ENCODE data around the gene CTTNBP2NL. TPM values are rescaled to one million over a fixed set of nuclear protein-coding genes. Genes with fewer than 3 reads are reported as not detected.

The CTTNBP2NL gene
- total and polyA plus RNA-seq, 9 donors = 8.1 to 35.7 (median 28.3) TPM

DNA sequence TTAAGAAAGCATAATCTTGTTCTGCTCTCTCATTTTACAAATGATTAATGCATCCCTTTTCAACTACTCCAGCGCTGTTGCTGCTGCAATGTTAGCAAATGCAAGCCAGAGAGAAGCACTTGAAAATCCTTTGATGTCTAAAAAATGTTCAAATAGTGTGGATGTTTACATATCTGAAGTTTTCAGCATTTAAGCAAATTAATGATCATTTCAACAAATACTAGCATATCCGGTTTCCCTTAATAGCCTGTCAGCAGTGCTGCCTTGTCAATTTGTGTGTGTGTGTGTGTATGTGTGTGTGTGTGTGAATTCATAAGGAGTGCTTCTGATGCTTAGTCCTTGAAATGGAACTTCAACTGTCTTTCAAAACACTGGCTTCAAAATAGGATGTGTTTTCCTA lies 64.6 kb downstream of the CTTNBP2NL start:
- Histone ChIP-seq H3K4me3 (no peak overlapping the region), H3K36me3 (no peaks in the 10 kb centered on the region), H3K9me3 (no peaks in the 10 kb centered on the region), H3K27ac (no peak overlapping the region), H3K4me1 (ENCODE audit: insufficient read depth) (no peaks in the 10 kb centered on the region), H3K27me3 (no peaks in the 10 kb centered on the region)
- TF ChIP-seq EP300 (IDR thresholded peaks at IDR 0.05) = no peak
- TF ChIP-seq, protein P1, sequence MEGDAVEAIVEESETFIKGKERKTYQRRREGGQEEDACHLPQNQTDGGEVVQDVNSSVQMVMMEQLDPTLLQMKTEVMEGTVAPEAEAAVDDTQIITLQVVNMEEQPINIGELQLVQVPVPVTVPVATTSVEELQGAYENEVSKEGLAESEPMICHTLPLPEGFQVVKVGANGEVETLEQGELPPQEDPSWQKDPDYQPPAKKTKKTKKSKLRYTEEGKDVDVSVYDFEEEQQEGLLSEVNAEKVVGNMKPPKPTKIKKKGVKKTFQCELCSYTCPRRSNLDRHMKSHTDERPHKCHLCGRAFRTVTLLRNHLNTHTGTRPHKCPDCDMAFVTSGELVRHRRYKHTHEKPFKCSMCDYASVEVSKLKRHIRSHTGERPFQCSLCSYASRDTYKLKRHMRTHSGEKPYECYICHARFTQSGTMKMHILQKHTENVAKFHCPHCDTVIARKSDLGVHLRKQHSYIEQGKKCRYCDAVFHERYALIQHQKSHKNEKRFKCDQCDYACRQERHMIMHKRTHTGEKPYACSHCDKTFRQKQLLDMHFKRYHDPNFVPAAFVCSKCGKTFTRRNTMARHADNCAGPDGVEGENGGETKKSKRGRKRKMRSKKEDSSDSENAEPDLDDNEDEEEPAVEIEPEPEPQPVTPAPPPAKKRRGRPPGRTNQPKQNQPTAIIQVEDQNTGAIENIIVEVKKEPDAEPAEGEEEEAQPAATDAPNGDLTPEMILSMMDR (IDR thresholded peaks at IDR 0.05) = no peak
- TF ChIP-seq POLR2A (IDR thresholded peaks at IDR 0.05) = no peak
- intact Hi-C loops (cut with DNase I) = no loop called here
- 34 to 44% (median 41%) methylated on average over 2 of the region's 2 CpGs for WGBS, 3 donors
- DNase-seq = no peak

DNA sequence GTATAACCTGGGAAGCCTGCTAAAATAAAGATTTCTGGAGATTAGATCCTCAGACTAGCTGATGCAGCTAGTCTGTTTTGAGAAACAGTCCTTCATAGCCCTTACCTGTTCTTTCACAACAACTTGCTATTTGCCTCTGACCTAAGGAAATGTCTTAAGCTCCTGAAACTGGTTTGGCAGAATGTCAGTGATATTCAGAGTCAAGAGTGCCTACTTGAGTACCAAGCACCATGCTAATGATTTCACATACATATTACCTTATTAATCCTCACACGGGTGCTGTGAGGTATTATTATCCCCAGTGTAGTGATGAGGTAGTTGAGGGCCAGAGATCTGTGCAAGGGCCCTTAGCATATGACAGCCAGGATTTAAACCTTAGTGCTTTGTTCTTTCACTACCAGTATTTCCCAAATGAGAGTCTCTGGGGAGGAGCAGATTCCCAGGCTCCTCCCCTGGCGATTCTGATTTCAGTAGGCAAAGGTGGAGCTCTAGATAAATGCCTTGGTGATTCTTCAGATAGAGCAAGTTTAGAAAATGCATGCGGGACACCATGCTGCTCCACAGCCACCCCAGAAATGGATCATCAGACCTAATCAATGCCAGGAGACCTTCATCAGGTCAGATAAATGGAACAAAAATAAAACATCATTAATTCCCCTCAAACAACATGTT lies 65.3 kb downstream of the CTTNBP2NL start:
- H3K36me3 ChIP-seq = no peaks in the 10 kb centered on the region
- no peaks in the 10 kb centered on the region for H3K9me3 ChIP-seq
- no peak overlapping the region for H3K4me3 ChIP-seq
- no peak for DNase-seq
- no peak for TF ChIP-seq EP300 (IDR thresholded peaks at IDR 0.05)
- TF ChIP-seq, protein P1 (IDR thresholded peaks at IDR 0.05) = no peak
- no peak for TF ChIP-seq POLR2A (IDR thresholded peaks at IDR 0.05)
- WGBS, 3 donors = 76 to 80% (median 79%) methylated on average over 3 of the region's 3 CpGs
- H3K4me1 ChIP-seq (ENCODE audit: insufficient read depth) = no peaks in the 10 kb centered on the region
- H3K27ac ChIP-seq = no peak overlapping the region
- no peaks in the 10 kb centered on the region for H3K27me3 ChIP-seq
- intact Hi-C loops (cut with DNase I) = no loop called here

DNA sequence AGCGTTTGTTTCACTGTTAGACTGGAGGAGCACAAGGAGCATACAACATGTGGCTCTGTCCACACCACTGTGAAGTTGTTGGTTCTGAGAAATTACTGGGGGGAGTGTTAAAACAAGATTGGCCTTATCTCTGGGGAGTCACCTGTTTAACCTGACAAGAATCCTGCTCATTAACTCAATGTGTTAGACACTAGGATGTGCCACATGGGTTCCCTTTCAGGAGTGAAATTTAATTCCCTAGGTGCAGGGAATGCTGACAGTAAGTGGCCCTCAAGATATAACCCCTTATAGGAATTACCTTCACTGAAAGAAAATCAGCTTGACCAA lies 66.9 kb downstream of the CTTNBP2NL start:
- H3K36me3 ChIP-seq = no peaks in the 10 kb centered on the region
- no peak overlapping the region for H3K27ac ChIP-seq
- DNase-seq = no peak
- no peaks in the 10 kb centered on the region for H3K4me1 ChIP-seq (ENCODE audit: insufficient read depth)
- no peaks in the 10 kb centered on the region for H3K9me3 ChIP-seq
- TF ChIP-seq, protein P1 (IDR thresholded peaks at IDR 0.05) = no peak
- TF ChIP-seq EP300 (IDR thresholded peaks at IDR 0.05) = no peak
- no peak for TF ChIP-seq POLR2A (IDR thresholded peaks at IDR 0.05)
- intact Hi-C loops (cut with DNase I) = no loop called here
- H3K4me3 ChIP-seq = no peak overlapping the region
- no peaks in the 10 kb centered on the region for H3K27me3 ChIP-seq
- 74 to 93% (median 91%) methylated on average over 1 of the region's 1 CpG for WGBS, 3 donors

DNA sequence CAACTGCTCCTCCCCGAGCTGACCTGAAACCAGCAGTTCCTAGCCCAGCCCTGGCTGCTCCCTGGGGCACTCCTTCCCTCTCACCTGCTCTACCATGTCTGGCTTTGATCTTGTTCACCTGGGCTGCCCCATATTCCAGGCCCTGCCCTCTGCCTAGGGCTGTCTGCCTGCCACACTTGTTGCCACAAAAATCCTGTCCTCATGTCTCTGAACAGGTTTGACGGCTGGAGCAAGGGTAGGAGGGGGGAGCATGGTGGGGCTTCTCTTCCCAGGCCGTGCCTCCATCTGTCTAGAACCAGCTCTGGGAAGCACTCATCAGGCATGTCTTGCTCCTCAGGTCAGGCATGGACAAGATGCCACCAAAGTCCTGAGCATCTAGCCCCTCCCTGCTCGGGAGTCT lies 68.5 kb downstream of the CTTNBP2NL start:
- no peak overlapping the region for H3K27ac ChIP-seq
- H3K9me3 ChIP-seq = no peaks in the 10 kb centered on the region
- WGBS, 3 donors = 49 to 68% (median 62%) methylated on average over 4 of the region's 4 CpGs
- no peak for DNase-seq
- H3K4me3 ChIP-seq = no peak overlapping the region
- intact Hi-C loops (cut with DNase I) = no loop called here
- TF ChIP-seq, protein P1 (IDR thresholded peaks at IDR 0.05) = no peak
- TF ChIP-seq POLR2A (IDR thresholded peaks at IDR 0.05) = no peak
- no peak for TF ChIP-seq EP300 (IDR thresholded peaks at IDR 0.05)
- no peaks in the 10 kb centered on the region for H3K27me3 ChIP-seq
- H3K4me1 ChIP-seq (ENCODE audit: insufficient read depth) = no peaks in the 10 kb centered on the region
- no peaks in the 10 kb centered on the region for H3K36me3 ChIP-seq

All from ovary (tissue), 9 donors.